GM10847 (cell line): ENCODE results near the gene ENPP5.

Source experiments
- POLR2A ChIP-seq: IDR thresholded peaks from 2 replicates; pipeline ENCODE4 v1.6.1; 2011; ENCODE audit not compliant: insufficient read length; ENCODE audit errors: extremely low read depth

The ENPP5 gene

GRCh38 chr6:46170357-46171289 lies at the start of gene ENPP5:
Gene ENPP5, minus strand, starts transcription at chr6:46170980. Its CDS starts 2,718 bp downstream, at chr6:46168262.
- TF ChIP-seq POLR2A, result peak; percentile 28

- TF ChIP-seq POLR2A, result no peak
These were observed 48.9 kb upstream of the ENPP5 start for GRCh38 chr6:46219661-46220060.

- TF ChIP-seq POLR2A, result no peak
These were observed 47.7 kb upstream of the ENPP5 start for GRCh38 chr6:46218457-46218856.

- no peak for TF ChIP-seq POLR2A
These were observed 46.9 kb upstream of the ENPP5 start for GRCh38 chr6:46217671-46218131.

GRCh38 chr6:46216879-46217278 lies 46.1 kb upstream of the ENPP5 start:
- TF ChIP-seq POLR2A, result no peak

- TF ChIP-seq POLR2A, result no peak
These were observed 45.0 kb upstream of the ENPP5 start for GRCh38 chr6:46215777-46216176.

- TF ChIP-seq POLR2A, result no peak
These were observed 44.4 kb upstream of the ENPP5 start for GRCh38 chr6:46215213-46215612.

- TF ChIP-seq POLR2A, result no peak
These were observed 41.1 kb upstream of the ENPP5 start for GRCh38 chr6:46211917-46212316.

- no peak for TF ChIP-seq POLR2A
These were observed 39.5 kb upstream of the ENPP5 start for GRCh38 chr6:46210294-46210693.

- TF ChIP-seq POLR2A, result no peak
These were observed 37.5 kb upstream of the ENPP5 start for GRCh38 chr6:46208303-46208702.

GRCh38 chr6:46207174-46207573 lies 36.4 kb upstream of the ENPP5 start:
- no peak for TF ChIP-seq POLR2A

GRCh38 chr6:46204880-46205650 lies 34.3 kb upstream of the ENPP5 start:
- TF ChIP-seq POLR2A, result no peak

GRCh38 chr6:46203391-46204177 lies 32.8 kb upstream of the ENPP5 start:
- no peak for TF ChIP-seq POLR2A

GRCh38 chr6:46201702-46202101 lies 30.9 kb upstream of the ENPP5 start:
- TF ChIP-seq POLR2A, result no peak

- no peak for TF ChIP-seq POLR2A
These were observed 28.6 kb upstream of the ENPP5 start for GRCh38 chr6:46199387-46199786.
